Measurements from ENCODE around the gene PFDN1.

- TF ChIP-seq, protein P1, sequence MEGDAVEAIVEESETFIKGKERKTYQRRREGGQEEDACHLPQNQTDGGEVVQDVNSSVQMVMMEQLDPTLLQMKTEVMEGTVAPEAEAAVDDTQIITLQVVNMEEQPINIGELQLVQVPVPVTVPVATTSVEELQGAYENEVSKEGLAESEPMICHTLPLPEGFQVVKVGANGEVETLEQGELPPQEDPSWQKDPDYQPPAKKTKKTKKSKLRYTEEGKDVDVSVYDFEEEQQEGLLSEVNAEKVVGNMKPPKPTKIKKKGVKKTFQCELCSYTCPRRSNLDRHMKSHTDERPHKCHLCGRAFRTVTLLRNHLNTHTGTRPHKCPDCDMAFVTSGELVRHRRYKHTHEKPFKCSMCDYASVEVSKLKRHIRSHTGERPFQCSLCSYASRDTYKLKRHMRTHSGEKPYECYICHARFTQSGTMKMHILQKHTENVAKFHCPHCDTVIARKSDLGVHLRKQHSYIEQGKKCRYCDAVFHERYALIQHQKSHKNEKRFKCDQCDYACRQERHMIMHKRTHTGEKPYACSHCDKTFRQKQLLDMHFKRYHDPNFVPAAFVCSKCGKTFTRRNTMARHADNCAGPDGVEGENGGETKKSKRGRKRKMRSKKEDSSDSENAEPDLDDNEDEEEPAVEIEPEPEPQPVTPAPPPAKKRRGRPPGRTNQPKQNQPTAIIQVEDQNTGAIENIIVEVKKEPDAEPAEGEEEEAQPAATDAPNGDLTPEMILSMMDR (conservative IDR thresholded peaks at IDR 0.05; ENCODE audit: low read depth in 2 of 2): no peak
- TF ChIP-seq EZH2 (IDR thresholded peaks at IDR 0.05; ENCODE audit: low read depth, unreplicated experiment): no peak
- no peak for TF ChIP-seq REST (IDR thresholded peaks at IDR 0.05; ENCODE audit: unreplicated experiment)
- TF ChIP-seq POLR2AphosphoS5 (IDR thresholded peaks at IDR 0.05; ENCODE audit: low read depth): no peak
- no peak for TF ChIP-seq CREB1 (CRISPR knock-in tag; IDR thresholded peaks at IDR 0.05; ENCODE audit: low read depth)
- TF ChIP-seq ZNF331 (CRISPR knock-in tag; IDR thresholded peaks at IDR 0.05; ENCODE audit: low read depth): no peak
- TF ChIP-seq EZH2phosphoT487 (IDR thresholded peaks at IDR 0.05; ENCODE audit: unreplicated experiment): no peak
- TF ChIP-seq ETS1 (IDR thresholded peaks at IDR 0.05): no peak
Measured at GRCh38 chr5:140328036-140328764, 25.3 kb upstream of the PFDN1 start.

Data from GM23338 (cell line).